VCaP (cell line): ENCODE measurements around the gene BTF3L4.

Experiments
- H3K27ac ChIP-seq: fragments of 450-650 bp; 2 replicates; pipeline ENCODE4 v1.5.1; 2017
- CTCF ChIP-seq: fragments of 450-650 bp; conservative IDR thresholded peaks from 2 replicates; pipeline ENCODE4 v1.5.1; 2017; ENCODE audit warnings: mild to moderate bottlenecking, moderate library complexity

BTF3L4 gene

DNA sequence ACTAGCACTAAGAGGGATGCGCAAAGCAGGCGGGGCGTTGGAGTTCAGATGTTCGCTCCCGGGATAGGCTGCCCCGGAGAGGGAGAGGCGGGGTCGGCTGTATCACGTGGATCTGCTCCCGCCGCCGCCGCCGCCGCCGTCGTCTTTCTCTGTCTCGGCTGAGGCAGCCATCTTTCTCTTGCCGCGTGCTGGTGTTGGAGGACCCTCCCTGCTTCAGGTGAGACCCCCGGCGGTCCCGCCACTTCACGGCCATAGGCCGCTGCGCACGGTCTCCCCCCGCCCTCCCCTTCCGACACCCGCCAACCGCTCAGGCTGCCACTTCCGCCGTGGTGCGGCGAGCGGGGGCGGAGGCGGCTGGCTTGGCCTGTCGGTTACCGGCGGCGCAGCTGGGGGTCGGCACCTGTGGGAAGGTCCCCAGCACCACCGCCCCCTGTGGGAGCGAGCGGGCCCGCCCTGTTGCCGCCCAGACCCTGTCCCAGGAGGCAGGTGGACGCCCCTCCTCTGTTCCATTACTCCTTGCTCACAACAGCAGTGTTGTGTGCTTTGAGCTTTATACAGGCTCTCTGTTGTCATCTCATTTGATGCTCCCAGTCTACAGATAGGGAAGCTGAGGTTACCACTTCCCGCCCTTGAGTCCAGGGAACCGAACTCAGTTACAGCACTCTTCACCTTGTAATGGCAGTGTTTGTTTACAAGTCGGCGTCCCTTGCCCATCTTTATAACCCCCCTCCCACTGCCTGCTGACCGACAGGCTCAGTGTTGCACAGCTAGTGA lies at the start of gene BTF3L4:
Gene BTF3L4, plus strand, starts transcription at position 133 of the 774 bp plus-strand sequence. CDS start 3,553 bp downstream, outside the sequence.
- TF ChIP-seq CTCF = no peak
- H3K27ac ChIP-seq = peak within 1 kb of the TSS; percentile 99

DNA sequence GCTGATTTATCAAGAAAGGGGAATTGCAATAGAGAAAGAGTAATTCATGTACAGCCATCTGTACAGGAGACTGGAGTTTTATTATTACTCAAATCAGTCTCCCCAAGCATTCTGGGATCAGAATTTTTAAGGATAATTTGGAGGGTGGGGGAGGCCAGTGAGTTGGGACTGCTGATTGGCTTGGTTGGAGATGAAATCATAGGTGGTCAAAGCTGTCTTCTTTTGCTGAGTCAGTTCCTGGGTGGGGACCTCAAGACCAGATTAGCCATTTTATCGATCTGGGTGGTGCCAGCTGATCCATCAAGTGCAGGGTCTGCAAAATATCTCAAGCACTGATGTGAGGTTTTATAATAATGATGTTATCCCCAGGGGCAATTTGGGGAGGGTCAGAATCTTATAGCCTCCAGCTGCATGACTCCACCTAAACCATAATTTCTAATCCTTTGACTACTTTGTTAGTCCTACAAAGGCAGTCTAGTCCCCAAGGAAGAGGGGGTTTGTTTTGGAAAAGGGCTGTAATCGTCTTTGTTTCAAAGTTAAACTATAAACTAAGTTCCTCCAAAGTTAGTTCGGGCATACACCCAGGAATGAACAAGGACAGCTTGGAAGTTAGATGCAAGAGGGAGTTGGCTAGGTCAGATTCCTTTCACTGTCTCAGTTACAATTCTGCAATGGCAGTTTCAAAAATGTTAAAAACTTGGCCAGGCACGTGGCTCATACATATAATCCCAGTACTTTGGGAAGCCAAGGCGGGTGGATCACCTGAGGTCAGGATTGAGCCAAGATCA lies 48.7 kb upstream of the BTF3L4 start:
- TF ChIP-seq CTCF = no peak
- no peak overlapping the region for H3K27ac ChIP-seq

GRCh38 chr1:52008071-52008809 lies 47.9 kb upstream of the BTF3L4 start:
- no peak overlapping the region for H3K27ac ChIP-seq

DNA sequence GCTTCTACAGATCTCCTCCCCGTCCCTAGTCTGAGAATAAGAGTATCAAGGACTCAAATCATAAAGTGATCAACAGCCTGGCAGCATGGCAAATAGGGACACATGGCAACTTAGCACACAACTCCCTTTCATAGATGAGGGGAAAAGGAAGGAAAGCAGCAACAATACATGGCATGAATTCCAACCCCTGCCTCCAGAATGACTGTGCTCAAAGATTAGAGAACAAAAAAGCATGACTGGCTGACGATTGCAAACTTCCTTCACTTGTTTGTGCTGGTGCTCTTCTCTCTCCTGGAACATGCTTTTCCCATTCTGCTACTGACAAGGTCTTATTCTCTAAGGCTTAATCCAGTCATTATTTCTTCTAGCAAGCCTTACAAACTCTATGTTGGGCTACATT lies 34.0 kb upstream of the BTF3L4 start:
- H3K27ac ChIP-seq = no peak overlapping the region

More at GRCh38 chr1:52008071-52008809, 47.9 kb upstream of the BTF3L4 start:
- no peak for TF ChIP-seq CTCF

GRCh38 chr1:52026278-52026677 lies 29.8 kb upstream of the BTF3L4 start:
- no peak overlapping the region; the same call in 1 of the 2 replicates for H3K27ac ChIP-seq
- TF ChIP-seq CTCF = no peak

More for the DNA sequence above, 34.0 kb upstream of the BTF3L4 start:
- no peak for TF ChIP-seq CTCF

GRCh38 chr1:52028328-52028727 lies 27.8 kb upstream of the BTF3L4 start:
- peak overlapping the region; percentile 86 for H3K27ac ChIP-seq
- TF ChIP-seq CTCF = no peak

GRCh38 chr1:52028839-52029238 lies 27.3 kb upstream of the BTF3L4 start:
- peak overlapping the region; percentile 86 for H3K27ac ChIP-seq
